IPS-15b (cell line): ENCODE measurements around the gene GDE1.

ENCODE experiments used
- H3K27me3 ChIP-seq: one replicate; pipeline ENCODE4 v1.6.1; 2013; ENCODE audit warnings: low read length; ENCODE audit not compliant: control insufficient read depth, insufficient read depth
- H3K36me3 ChIP-seq: one replicate; pipeline ENCODE4 v1.6.1; 2013; ENCODE audit warnings: low read length; ENCODE audit not compliant: control insufficient read depth, insufficient read depth
- H3K4me1 ChIP-seq: one replicate; pipeline ENCODE4 v1.6.1; 2013; ENCODE audit warnings: mild to moderate bottlenecking, low read length; ENCODE audit not compliant: control insufficient read depth, insufficient read depth
- H3K4me3 ChIP-seq: one replicate; pipeline ENCODE4 v1.5.1; 2013; ENCODE audit warnings: low read depth, low read length
- H3K9ac ChIP-seq: one replicate; pipeline ENCODE4 v1.6.1; 2013; ENCODE audit warnings: low read depth, mild to moderate bottlenecking, low read length
- H3K9me3 ChIP-seq: one replicate; pipeline ENCODE4 v1.6.1; 2013; ENCODE audit warnings: mild to moderate bottlenecking, low read length; ENCODE audit not compliant: control insufficient read depth, insufficient read depth

GDE1 gene

DNA sequence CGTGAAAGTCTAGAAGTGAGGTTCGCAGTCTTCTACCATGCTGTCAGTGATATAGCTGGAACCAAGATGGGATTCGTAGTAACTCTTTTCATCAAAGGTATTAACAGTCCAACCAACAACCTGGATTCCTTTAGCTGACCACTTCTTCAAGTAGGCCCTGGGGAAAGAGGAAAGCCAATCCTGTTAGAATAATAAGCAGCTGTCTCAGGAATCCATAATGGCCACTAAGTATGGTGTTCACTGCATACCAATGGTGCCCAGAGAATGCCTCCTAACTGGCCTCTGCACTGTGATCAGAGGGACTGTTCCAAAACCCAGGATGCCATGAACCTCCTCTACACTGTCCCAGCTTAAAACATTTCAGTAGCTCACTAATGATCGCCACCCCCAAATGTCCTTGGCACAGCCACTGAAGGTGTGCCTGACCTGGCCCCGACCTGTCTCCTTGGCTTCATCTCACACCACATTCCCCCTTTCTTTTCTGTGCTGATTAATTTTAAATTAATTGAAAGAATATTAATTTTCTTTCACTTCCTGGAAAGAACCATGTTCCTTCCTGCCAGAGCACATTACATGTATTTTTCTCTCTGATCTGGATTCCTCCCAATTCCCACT lies 18.3 kb downstream of the GDE1 start:
- Histone ChIP-seq H3K36me3 (peaks cover 23% of the 10 kb centered on the region), H3K9ac (no peak overlapping the region), H3K9me3 (no peaks in the 10 kb centered on the region), H3K27me3 (no peaks in the 10 kb centered on the region), H3K4me3 (no peak overlapping the region), H3K4me1 (no peaks in the 10 kb centered on the region)

DNA sequence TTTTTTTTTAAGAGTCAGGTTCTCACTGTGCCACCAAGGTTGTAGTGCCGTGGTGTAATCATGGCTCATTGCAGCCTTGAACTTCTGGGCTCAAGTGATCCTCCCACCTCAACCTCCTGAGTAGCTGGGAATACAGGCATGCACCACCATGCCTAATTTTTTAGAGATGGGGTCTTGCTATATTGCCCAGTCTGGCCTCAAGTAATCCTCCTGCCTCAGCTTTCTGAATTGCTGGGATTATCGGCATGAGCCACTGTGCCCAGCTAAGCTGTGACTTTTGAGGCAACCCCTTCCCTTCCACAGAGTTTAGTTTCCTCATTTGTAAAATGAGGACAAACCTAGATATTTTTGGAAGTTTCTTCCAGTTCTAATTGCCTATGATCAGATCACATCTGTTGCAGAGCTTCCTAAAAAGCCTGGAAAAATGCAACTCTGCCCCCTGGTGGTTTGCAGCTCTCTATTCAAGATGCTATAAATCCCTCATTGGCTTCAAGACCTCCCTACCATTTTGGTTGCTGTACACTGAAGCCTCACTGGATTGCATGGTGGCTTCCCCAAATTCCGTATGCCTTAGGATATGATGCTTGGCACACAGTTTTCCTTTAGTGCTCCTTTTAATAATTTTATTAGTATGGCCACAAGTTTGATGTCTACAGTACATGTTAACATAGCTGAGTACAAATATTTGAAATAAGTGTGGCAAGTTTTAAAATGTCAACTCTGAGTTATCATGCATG lies 19.3 kb downstream of the GDE1 start:
- H3K9me3 ChIP-seq, result no peaks in the 10 kb centered on the region
- H3K4me3 ChIP-seq, result no peak overlapping the region
- H3K27me3 ChIP-seq, result no peaks in the 10 kb centered on the region
- no peaks in the 10 kb centered on the region for H3K4me1 ChIP-seq
- peaks cover 23% of the 10 kb centered on the region for H3K36me3 ChIP-seq
- H3K9ac ChIP-seq, result no peak overlapping the region

DNA sequence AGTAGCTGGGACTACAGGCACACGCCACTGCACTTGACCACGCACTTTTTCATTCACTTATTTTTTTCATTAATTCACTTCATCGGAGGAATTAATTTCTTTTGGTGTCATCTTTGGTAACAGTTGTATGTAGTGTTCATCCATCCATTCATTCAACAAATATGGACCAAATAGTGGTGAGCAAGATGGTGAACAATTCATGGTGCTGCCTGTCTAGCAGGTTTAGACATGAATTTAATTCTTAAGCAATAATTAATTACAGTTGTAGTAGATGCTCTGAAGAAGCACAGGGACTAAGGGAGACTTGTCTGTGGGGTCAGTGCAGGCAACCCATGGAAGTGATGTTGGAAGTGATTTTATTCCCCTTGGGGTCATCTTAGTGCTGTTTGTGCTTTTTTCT lies 22.4 kb downstream of the GDE1 start:
- Histone ChIP-seq H3K9ac (no peak overlapping the region), H3K4me1 (no peaks in the 10 kb centered on the region), H3K4me3 (no peak overlapping the region), H3K27me3 (no peaks in the 10 kb centered on the region), H3K9me3 (no peaks in the 10 kb centered on the region), H3K36me3 (peaks cover 21% of the 10 kb centered on the region)

DNA sequence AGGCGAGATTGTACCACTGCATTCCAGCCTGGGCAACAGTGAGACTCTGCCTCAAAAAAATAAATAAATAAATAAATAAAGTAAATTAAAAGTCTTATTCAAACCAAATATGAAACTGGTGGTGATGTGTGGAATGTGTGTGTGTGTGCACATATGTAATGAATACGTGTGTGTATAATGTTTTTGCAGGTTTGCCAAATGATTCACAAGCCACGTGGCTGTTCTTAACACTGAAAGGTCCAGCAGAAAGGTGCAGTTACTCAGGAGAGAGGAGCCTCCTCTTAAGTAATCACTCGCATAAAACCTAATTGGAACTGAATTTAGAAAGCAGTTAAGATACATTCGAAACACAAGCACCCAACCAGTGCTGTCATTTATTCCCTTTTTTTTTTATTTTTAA lies 22.9 kb downstream of the GDE1 start:
- H3K27me3 ChIP-seq, result no peaks in the 10 kb centered on the region
- no peak overlapping the region for H3K4me3 ChIP-seq
- peaks cover 21% of the 10 kb centered on the region for H3K36me3 ChIP-seq
- no peaks in the 10 kb centered on the region for H3K4me1 ChIP-seq
- no peak overlapping the region for H3K9ac ChIP-seq
- no peaks in the 10 kb centered on the region for H3K9me3 ChIP-seq

DNA sequence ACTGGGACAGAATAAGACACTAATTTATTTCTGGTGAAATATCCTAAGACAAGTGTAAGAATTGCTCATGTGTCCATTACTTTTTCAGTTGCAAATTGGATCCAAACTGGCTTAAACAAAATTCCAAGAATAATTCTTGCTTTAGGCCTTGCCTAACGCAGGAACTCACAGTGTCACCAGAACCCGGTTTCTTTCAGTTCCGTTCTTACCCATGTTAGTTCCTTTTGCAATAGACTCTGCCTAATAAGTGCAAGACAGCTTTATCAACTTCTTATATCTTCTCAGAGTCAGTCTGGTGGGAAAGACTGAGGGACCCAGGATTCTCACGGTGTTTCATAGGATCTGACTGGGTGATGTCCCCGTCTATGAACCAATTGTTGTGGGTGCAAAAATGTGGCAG lies 24.7 kb downstream of the GDE1 start:
- Histone ChIP-seq H3K4me1 (no peaks in the 10 kb centered on the region), H3K9ac (no peak overlapping the region), H3K36me3 (peaks cover 8% of the 10 kb centered on the region), H3K27me3 (no peaks in the 10 kb centered on the region), H3K4me3 (no peak overlapping the region), H3K9me3 (no peaks in the 10 kb centered on the region)

DNA sequence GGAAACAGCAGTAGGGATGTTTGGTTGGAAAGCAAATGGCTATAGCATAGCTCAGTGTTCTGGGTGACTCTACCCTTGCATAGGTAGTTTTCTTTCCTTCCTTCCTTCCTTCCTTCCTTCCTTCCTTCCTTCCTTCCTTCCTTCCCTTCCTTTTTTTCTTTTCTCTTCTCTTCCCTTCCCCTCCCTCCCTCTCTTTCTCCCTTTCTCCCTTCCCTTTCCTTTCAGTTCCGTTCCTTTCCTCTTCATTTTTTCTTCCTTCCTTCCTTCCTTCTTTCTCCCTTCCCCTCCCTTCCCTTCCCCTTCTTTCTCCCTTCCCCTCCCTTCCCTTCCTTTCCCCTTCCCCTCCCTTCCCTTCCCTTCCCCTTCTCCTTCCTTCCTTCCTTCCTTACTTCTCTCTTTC lies 31.3 kb downstream of the GDE1 start:
- H3K27me3 ChIP-seq, result no peaks in the 10 kb centered on the region
- peaks cover 10% of the 10 kb centered on the region for H3K4me1 ChIP-seq
- no peaks in the 10 kb centered on the region for H3K36me3 ChIP-seq
- no peak overlapping the region for H3K9ac ChIP-seq
- no peaks in the 10 kb centered on the region for H3K9me3 ChIP-seq
- H3K4me3 ChIP-seq, result no peak overlapping the region

DNA sequence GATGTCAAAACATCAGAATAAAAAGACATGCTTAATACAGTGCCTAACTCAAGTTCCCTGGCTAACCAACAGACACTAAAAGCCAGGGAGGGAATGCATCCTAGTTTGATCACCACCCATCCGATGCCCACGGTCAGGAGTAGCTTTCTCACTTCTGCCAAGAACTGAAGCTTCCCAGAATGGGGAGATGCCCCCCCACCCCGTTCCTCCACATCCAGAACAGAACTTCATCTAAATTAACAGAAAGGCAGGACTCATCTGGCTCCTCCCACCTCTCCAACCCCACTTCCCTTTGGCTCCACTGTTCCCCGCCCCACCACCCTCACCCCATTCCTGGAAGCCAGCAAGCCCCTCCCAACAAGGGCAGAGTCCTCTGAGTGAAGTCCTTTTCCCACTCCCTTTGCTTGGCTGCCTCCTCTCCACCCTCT lies 33.7 kb downstream of the GDE1 start:
- H3K27me3 ChIP-seq, result no peaks in the 10 kb centered on the region
- no peaks in the 10 kb centered on the region for H3K36me3 ChIP-seq
- peaks cover 10% of the 10 kb centered on the region for H3K4me1 ChIP-seq
- H3K9me3 ChIP-seq, result no peaks in the 10 kb centered on the region
- H3K4me3 ChIP-seq, result peak overlapping the region; percentile 38
- no peak overlapping the region for H3K9ac ChIP-seq

DNA sequence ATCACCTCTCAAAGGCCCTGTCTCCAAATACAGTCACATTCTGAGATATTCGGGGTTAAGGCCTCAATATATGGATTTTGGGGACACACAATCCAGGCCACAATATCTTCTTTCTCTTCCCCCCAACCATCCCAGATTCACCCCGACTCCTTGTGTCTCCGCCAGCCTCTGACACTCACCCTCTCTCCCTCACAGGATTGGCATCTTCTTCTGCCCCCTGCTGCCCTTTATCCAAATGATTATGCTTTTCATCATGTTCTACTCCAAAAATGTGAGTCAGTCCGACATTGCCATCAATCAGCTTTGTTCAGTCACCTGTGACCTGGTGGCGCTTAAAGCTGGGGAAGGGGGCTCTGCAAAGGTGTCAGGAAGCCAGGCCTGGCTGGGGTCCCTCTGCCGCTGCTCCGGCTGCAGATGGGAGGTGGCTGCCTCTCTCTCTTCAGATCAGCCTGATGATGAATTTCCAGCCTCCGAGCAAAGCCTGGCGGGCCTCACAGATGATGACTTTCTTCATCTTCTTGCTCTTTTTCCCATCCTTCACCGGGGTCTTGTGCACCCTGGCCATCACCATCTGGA lies 35.1 kb downstream of the GDE1 start:
- peaks cover 10% of the 10 kb centered on the region for H3K4me1 ChIP-seq

DNA sequence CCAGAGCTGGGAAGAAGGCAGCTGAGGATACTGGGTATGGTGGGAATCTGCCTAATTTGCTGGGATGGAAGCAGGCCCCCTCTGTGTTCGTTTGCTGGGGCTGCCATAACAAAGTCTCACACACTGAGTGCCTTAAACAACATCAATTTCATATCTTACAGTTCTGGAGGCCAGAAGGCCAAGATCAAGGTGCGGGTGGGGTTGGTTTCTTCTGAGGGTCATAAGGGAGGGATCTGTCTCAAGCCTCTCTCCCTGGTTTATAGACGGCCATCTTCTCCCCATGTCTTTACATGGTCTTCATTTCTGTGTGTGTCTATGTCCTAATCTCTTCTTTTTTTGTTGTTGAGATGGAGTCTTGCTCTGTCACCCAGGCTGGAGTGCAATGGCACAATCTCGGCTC lies 35.8 kb downstream of the GDE1 start:
- H3K9me3 ChIP-seq, result no peaks in the 10 kb centered on the region
- H3K4me1 ChIP-seq, result peaks cover 10% of the 10 kb centered on the region
- H3K27me3 ChIP-seq, result no peaks in the 10 kb centered on the region
- no peak overlapping the region for H3K9ac ChIP-seq
- no peak overlapping the region for H3K4me3 ChIP-seq
- no peaks in the 10 kb centered on the region for H3K36me3 ChIP-seq

More for the DNA sequence above, 35.1 kb downstream of the GDE1 start:
- Histone ChIP-seq H3K9ac (no peak overlapping the region), H3K4me3 (no peak overlapping the region), H3K36me3 (no peaks in the 10 kb centered on the region), H3K9me3 (no peaks in the 10 kb centered on the region), H3K27me3 (no peaks in the 10 kb centered on the region)

DNA sequence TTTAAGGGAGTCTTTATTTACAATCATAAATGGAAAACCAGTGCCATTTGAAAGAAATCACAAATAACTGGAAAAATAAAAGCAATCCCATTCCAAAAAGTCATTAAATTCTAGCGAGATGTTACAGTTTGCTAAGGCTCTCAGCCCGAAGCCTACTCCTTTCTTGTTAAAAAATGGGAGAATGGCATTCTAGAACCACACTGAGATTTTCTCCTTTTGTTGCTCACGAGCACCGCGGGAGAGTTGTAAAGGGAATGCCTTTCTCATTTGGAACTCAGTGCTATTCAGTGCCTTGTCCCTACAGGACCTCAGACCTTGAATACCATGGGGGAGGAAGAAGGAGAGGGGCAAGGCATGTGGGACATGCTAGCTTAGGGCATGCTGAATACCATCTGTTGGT lies 36.3 kb downstream of the GDE1 start:
- peaks cover 10% of the 10 kb centered on the region for H3K4me1 ChIP-seq
- no peaks in the 10 kb centered on the region for H3K27me3 ChIP-seq
- H3K9ac ChIP-seq, result no peak overlapping the region
- H3K36me3 ChIP-seq, result no peaks in the 10 kb centered on the region
- no peaks in the 10 kb centered on the region for H3K9me3 ChIP-seq
- no peak overlapping the region for H3K4me3 ChIP-seq

DNA sequence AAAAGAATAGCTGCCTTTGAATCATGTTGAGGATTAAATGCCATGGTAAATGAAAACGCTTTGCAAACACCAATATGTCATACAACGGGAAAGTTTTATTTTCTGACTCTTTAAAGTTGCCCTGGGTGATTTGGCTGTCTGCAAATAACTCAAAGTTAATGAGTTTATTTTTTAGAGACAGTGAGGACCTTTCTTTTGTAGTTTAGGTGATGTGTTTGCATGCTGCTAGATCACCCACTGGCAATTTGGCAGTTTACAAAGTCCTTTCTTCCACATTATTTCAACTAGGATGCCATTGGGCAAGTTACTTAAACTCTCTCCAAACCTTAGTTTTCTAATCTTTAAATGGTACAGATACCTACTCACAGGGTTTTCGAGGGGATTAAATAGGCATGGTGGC lies 37.8 kb downstream of the GDE1 start:
- Histone ChIP-seq H3K4me1 (peaks cover 10% of the 10 kb centered on the region), H3K9ac (no peak overlapping the region), H3K4me3 (no peak overlapping the region), H3K36me3 (no peaks in the 10 kb centered on the region), H3K9me3 (no peaks in the 10 kb centered on the region), H3K27me3 (no peaks in the 10 kb centered on the region)

DNA sequence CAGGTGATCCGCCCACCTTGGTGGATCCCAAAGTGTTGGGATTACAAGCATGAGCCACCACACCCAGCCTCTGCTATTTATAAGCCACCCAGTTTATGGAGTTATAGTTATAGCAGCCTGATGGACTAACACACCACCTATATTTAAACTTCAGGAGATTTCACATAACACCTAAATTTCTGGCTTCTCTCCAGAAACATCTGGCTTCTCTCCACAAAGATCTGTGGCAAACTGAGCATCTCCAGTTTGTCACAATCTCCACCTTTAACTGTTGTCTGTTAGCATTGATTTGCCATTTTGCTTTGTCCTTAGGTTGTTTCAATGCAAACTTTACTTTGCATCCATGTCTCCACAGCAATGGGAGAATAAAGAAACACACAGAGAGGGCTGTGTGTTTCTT lies 39.6 kb downstream of the GDE1 start:
- Histone ChIP-seq H3K9me3 (no peaks in the 10 kb centered on the region), H3K36me3 (no peaks in the 10 kb centered on the region), H3K4me1 (no peaks in the 10 kb centered on the region), H3K4me3 (no peak overlapping the region), H3K9ac (no peak overlapping the region), H3K27me3 (no peaks in the 10 kb centered on the region)
